GM10266 (cell line): ENCODE measurements around the gene C14orf119.
"Not testable (repeated sequence)": the region's sequence is repeated elsewhere in the genome, so short reads cannot be mapped to it uniquely, and the experiment has no call there.

ENCODE experiments used
- DNase-seq: peaks from one replicate; pipeline ENCODE4 v3.0.0; 2012; ENCODE audit errors: extremely low spot score
- CTCF ChIP-seq: IDR thresholded peaks from 2 replicates; pipeline ENCODE4 v1.5.1; 2012; ENCODE audit warnings: mild to moderate bottlenecking, low read depth; ENCODE audit not compliant: control insufficient read depth, insufficient read depth; ENCODE audit errors: missing control alignments

Gene C14orf119

GRCh38 chr14:23101986-23102625 lies 6.8 kb downstream of the C14orf119 start:
- no peak for TF ChIP-seq CTCF
- no peak for DNase-seq

- no peak for TF ChIP-seq CTCF
- DNase-seq = no peak
Measured at GRCh38 chr14:23102801-23103200, 7.5 kb downstream of the C14orf119 start.

GRCh38 chr14:23103581-23103980 lies 8.3 kb downstream of the C14orf119 start:
- DNase-seq = no peak
- no peak for TF ChIP-seq CTCF

GRCh38 chr14:23104070-23104590 lies 8.8 kb downstream of the C14orf119 start:
- DNase-seq = no peak
- TF ChIP-seq CTCF = no peak

GRCh38 chr14:23104591-23105347 lies 9.5 kb downstream of the C14orf119 start, which contains the start of gene CIROP:
CIROP (minus strand) TSS chr14:23104989; CDS start chr14:23104920, 69 bp downstream.
- no peak for TF ChIP-seq CTCF
- no peak for DNase-seq

- no peak for TF ChIP-seq CTCF
- no peak for DNase-seq
Measured at GRCh38 chr14:23105348-23105824, 10.1 kb downstream of the C14orf119 start.

- no peak for TF ChIP-seq CTCF
Measured at GRCh38 chr14:23106747-23107045, 11.4 kb downstream of the C14orf119 start.

GRCh38 chr14:23107620-23108019 lies 12.3 kb downstream of the C14orf119 start:
- DNase-seq = not testable (repeated sequence)

More at GRCh38 chr14:23106747-23107045, 11.4 kb downstream of the C14orf119 start:
- no peak for DNase-seq

GRCh38 chr14:23108169-23108568 lies 12.9 kb downstream of the C14orf119 start:
- not testable (repeated sequence) for DNase-seq
